Peyer's patch (tissue), 4 donors: ENCODE results near the gene TIMM22.

Experiments used
- POLR2A ChIP-seq, 2 donors: fragments of 450-650 bp; IDR thresholded peaks; one replicate each; pipeline ENCODE4 v1.5.1; 2017; ENCODE audit warnings: antibody characterized with exemption in 2 of 2, mild to moderate bottlenecking in 2 of 2, moderate library complexity in 2 of 2
- TF ChIP-seq, protein P1 (sequence below), 6 experiments: fragments of 450-650 bp in 4 of 6; fragments of 200-600 bp in 2 of 6; sonication (generic) in 1 of 6; IDR thresholded peaks; one replicate each; pipeline ENCODE4 v1.5.1; 2017 to 2019; ENCODE audit warnings: antibody characterized with exemption in 6 of 6, mild to moderate bottlenecking in 3 of 6, moderate library complexity in 1 of 6

DNA sequence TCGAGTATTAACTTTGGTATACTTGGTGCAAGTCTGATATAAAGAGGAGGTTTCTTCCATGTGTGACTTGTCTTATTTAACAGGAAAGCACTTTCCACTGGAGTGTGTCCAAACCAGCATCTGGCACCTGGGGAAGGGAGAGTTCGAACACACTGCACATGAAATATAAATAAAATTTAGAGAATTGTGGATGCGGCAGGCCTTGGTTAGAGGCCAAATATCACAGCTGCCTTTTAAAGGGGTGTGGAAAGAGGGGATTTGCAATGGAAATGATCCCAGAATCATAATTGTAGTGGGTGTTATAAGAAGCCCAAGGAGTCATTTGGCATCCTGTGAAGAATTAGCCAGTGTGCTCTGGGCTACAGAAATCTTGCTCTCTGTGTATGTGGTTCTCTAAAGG is 13.0 kb upstream of the TIMM22 start:
- TF ChIP-seq, protein P1, sequence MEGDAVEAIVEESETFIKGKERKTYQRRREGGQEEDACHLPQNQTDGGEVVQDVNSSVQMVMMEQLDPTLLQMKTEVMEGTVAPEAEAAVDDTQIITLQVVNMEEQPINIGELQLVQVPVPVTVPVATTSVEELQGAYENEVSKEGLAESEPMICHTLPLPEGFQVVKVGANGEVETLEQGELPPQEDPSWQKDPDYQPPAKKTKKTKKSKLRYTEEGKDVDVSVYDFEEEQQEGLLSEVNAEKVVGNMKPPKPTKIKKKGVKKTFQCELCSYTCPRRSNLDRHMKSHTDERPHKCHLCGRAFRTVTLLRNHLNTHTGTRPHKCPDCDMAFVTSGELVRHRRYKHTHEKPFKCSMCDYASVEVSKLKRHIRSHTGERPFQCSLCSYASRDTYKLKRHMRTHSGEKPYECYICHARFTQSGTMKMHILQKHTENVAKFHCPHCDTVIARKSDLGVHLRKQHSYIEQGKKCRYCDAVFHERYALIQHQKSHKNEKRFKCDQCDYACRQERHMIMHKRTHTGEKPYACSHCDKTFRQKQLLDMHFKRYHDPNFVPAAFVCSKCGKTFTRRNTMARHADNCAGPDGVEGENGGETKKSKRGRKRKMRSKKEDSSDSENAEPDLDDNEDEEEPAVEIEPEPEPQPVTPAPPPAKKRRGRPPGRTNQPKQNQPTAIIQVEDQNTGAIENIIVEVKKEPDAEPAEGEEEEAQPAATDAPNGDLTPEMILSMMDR (IDR thresholded peaks at IDR 0.05): no peak
- no peak for TF ChIP-seq POLR2A (IDR thresholded peaks at IDR 0.05)
